HG03095 (cell line): ENCODE data around the gene ZNF169.
"Not testable (repeated sequence)": the region's sequence is repeated elsewhere in the genome, so short reads cannot be mapped to it uniquely, and the experiment has no call there.

Source experiments
- ATAC-seq: cut with Tn5 transposase; IDR thresholded peaks from one replicate; pipeline ENCODE4 v1.9.1; 2021; ENCODE audit warnings: moderate library complexity; ENCODE audit not compliant: unreplicated experiment

Gene ZNF169

GRCh38 chr9:94259077-94259862 lies at the start of gene ZNF169:
Gene ZNF169 (plus strand): TSS chr9:94259298. CDS start chr9:94278813, 19,515 bp downstream.
- peak; percentile 100 for ATAC-seq

- no peak for ATAC-seq
Observed at GRCh38 chr9:94210616-94211603, 48.2 kb upstream of the ZNF169 start.

DNA sequence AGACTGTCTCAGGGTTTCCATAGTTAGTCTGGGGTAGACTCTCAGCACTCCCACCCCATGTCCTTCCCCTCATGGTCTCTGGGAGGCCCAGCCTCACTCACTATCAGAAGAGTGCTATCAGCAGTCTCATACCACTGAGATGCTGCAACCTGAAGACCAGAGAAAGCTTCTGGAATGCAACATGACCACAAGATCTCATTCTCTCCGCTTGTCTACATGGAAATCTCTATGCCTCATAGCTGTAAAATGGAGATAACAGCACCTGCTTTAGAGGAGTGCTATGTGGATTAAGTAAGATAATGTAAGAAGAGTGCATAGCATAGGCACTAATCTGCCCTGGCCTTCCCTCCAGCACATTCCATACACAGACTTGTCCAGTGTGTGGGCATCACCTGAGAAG lies 47.0 kb upstream of the ZNF169 start:
- ATAC-seq: no peak

- no peak for ATAC-seq
Observed at GRCh38 chr9:94212531-94212930, 46.6 kb upstream of the ZNF169 start.

- ATAC-seq: no peak
Observed at GRCh38 chr9:94213511-94214124, 45.5 kb upstream of the ZNF169 start.

- ATAC-seq: no peak
Observed at GRCh38 chr9:94222870-94223269, 36.2 kb upstream of the ZNF169 start.

- ATAC-seq: not testable (repeated sequence)
Observed at GRCh38 chr9:94225413-94225812, 33.7 kb upstream of the ZNF169 start.

DNA sequence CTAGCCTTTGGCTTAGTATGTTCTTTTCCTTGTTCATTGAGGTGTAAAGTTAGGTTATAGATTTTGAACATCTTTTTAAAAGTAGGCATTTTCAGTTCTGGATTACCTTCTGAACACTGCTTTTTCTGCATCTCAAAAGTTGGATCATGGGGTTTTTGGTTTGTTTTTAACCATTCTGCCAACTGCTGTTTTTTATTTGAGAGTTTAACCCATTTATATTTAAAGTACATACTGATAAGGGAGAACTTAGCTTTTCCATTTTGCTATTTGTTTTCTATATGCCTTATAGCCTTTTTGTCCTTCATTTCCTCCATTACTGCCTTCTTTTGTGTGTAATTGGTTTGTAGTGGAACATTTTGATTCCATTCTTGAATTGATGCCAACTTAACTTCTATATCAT lies 30.5 kb upstream of the ZNF169 start:
- no peak for ATAC-seq

GRCh38 chr9:94232428-94232827 lies 26.7 kb upstream of the ZNF169 start:
- ATAC-seq: no peak

- ATAC-seq: not testable (repeated sequence)
Observed at GRCh38 chr9:94241098-94241497, 18.0 kb upstream of the ZNF169 start.

GRCh38 chr9:94245651-94246050 lies 13.4 kb upstream of the ZNF169 start:
- ATAC-seq: no peak

GRCh38 chr9:94250456-94250855 lies 8.6 kb upstream of the ZNF169 start:
- ATAC-seq: no peak

GRCh38 chr9:94256007-94256406 lies 3.1 kb upstream of the ZNF169 start:
- ATAC-seq: no peak

GRCh38 chr9:94265626-94266402 lies 6.7 kb downstream of the ZNF169 start:
- not testable (repeated sequence) for ATAC-seq

DNA sequence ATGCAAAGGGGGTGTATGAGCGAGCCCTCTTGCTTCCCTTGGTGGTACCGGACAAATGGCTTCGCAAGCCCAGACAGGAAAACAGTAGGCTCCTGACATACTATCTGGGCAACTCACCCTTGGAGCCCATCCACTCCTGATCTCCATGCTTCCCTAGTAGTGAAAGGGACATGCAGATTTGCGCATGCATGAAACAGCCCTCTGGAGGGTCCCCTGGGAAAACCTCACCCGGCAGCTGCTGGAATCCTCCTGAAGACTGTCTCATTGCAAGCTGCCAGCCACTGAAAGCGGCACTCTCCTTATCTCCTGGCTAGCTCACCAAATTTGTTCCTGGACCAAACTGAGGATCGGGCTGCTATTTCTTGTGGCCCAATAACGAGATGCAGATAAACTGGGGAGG lies 10.2 kb downstream of the ZNF169 start:
- ATAC-seq: no peak

GRCh38 chr9:94270009-94270408 lies 10.9 kb downstream of the ZNF169 start:
- ATAC-seq: no peak

GRCh38 chr9:94277029-94277428 lies 17.9 kb downstream of the ZNF169 start:
- ATAC-seq: not testable (repeated sequence)

DNA sequence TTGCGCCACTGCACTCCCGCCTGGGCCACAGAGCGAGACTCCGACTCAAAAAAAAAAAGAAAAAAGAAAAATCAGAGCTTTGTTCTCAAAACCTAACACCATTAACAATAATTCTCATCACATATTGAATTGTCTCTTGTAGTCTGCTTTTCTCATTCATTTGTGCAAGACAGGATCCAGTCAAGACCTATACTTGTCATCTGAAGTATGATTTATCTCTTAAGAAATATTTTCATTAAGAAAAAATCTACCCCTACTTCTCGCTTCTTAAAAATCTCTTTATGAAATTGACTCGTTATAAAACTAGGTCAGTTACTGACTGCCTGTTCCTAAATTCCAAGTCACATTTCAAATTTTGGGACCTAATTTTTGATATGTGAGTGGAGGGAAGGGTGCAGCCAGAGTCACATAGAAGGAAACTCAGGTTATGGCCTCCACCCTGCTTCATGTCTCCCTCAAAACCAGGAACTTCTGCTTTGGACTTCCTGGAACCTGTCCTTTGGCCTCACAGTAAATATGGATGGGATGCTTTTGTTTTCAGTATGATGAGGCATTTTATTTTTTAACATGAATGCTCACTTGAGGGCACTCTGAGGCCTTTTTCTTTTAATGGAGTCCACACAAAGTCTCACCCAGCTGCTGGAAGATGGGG lies 18.9 kb downstream of the ZNF169 start:
- no peak for ATAC-seq

DNA sequence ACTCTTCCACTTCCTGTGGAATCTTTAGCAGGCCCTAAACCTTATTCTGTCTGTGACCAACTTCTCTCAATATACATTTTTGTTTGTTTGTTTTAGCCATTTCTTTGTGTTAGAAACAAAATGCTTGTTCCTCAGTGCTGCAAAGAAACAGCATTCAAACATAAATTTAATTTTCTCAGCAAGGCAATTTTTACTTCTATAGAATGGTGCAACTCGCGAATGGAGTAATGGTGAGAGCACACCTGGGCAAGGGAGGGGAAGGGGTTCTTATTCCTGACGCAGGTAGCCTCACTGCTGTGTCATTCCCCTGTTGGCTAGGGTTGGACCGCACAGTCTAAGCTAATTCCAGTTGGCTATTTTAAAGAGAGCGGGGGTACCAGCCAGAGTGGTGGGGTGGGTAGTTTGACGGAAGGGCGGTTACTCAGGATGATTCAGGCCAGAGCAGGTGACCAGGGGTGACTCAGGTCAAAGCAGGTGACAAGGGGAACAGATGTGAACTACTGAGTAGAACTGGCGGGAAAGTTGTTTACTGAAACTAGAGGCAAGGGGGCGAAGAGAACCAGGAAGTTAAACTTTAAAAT lies 21.4 kb downstream of the ZNF169 start:
- no peak for ATAC-seq

GRCh38 chr9:94281101-94281500 lies 22.0 kb downstream of the ZNF169 start:
- ATAC-seq: no peak
